ENCODE data around the gene CDK15. TPM values are rescaled to one million over a fixed set of nuclear protein-coding genes. Genes with fewer than 3 reads are reported as not detected.

Gene CDK15
- total and polyA plus RNA-seq, 2 donors (not counting 1 experiment from before 2014, with no cell fraction given): not detected

GRCh38 chr2:201779901-201780673 is 26.2 kb upstream of the CDK15 start:
- intact Hi-C loops (cut with micrococcal nuclease): loop anchor here (1.0 to 10.0 kb wide), 8 partner anchors 458 to 1868 kb away; partner anchors contain the start of genes BMPR2, C2orf69, CLK1 and NOP58
- H3K4me1 ChIP-seq (ENCODE audit: control insufficient read depth in 2 of 2, insufficient read depth in 2 of 2, low read length in 2 of 2): peaks cover 13 to 15% of the 10 kb centered on the region in 2 donors
- Mint-ChIP-seq H3K9me3 (ENCODE audit: insufficient read depth) (no peaks in the 10 kb centered on the region), H3K27me3 (peaks cover 6% of the 10 kb centered on the region), H3K4me1 (peaks cover 16% of the 10 kb centered on the region), H3K27ac (peak overlapping the region; percentile 82), H3K4me3 (peak overlapping the region; percentile 98)
- peak overlapping the region; percentile 96 for H2AFZ ChIP-seq (ENCODE audit: insufficient read depth, low read depth, low read length, poor library complexity, severe bottlenecking)
- no peaks in the 10 kb centered on the region for H4K20me1 ChIP-seq (ENCODE audit: control insufficient read depth, insufficient read depth, low read length, poor library complexity, severe bottlenecking)
- no peak for ATAC-seq (ENCODE audit: low read depth)
- TF ChIP-seq EZH2 (IDR thresholded peaks at IDR 0.05; ENCODE audit: borderline replicate concordance, insufficient read depth, low read depth, low read length, poor library complexity, severe bottlenecking) (no peak), CTCF (IDR thresholded peaks at IDR 0.05) (no peak)
- H3K79me2 ChIP-seq (ENCODE audit: control insufficient read depth, insufficient read depth, low read length): peaks cover 24% of the 10 kb centered on the region
- H3K27me3 ChIP-seq (replicated peaks in 1 of 4; ENCODE audit: control extremely low read depth in 1 of 4, control insufficient read depth in 3 of 4, insufficient read depth in 4 of 4, low read length in 3 of 4): peaks cover 0 to 10% (median 0%) of the 10 kb centered on the region in 4 experiments
- H3K9ac ChIP-seq (ENCODE audit: low read length): peak overlapping the region; percentile 87
- CTCF ChIA-PET: interaction anchor here (0.9 to 1.3 kb wide), 3 partner anchors 12 to 137 kb away, joined by 3 to 8 read pairs (median 5); partner anchors contain the start of gene TMEM237
- POLR2A ChIA-PET: interaction anchor here (0.5 to 1.4 kb wide), 3 partner anchors 329 to 1473 kb away, joined by 5 to 8 read pairs (median 7); partner anchors contain the start of genes CLK1, STRADB and TRAK2
- H3K9me3 ChIP-seq (ENCODE audit: control extremely low read depth in 1 of 3, control insufficient read depth in 2 of 3, insufficient read depth in 1 of 3, low read length in 2 of 3): no peaks in the 10 kb centered on the region
- peak overlapping the region; percentile 93 for H3K4me2 ChIP-seq (replicated peaks; ENCODE audit: low read depth, low read length, poor library complexity, severe bottlenecking)
- no peak for DNase-seq
- H3K4me3 ChIP-seq (ENCODE audit: control extremely low read depth in 1 of 5, extremely low read depth in 1 of 5, insufficient read depth in 1 of 5, low read depth in 2 of 5, low read length in 4 of 5): peak overlapping the region; percentile 80 to 99 (median 88)
- peak overlapping the region; percentile 77 to 84 for H3K27ac ChIP-seq (ENCODE audit: low read length in 2 of 2)
- 7% methylated on average over 21 of the region's 22 CpGs for WGBS (ENCODE audit: insufficient coverage)
- H3K36me3 ChIP-seq (replicated peaks in 1 of 2; ENCODE audit: control extremely low read depth in 1 of 2, control insufficient read depth in 1 of 2, extremely low read depth in 1 of 2, insufficient read depth in 2 of 2, low read length in 1 of 2): no peaks in the 10 kb centered on the region

Data from B cell (primary cell).